ENCODE results near the gene LCK.

DNA sequence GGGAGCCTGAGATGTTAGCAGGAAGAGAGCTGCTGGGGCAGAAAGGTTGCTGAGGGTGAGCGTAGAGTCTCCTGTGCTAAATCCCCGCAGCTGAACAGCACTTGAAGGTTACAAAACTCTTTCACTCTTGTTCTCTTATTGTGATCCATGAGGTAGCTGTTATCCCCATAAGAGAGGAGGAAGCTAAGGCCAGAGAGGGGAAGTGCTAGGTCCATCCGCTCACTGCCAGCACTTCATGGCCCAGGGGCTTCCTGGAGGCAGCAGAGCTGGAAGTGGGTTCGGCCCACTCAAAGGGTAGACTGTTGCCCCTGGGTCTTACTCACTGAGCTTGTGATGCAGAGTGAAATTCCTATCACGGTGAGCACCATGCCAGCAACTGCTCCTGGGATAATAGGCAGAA is 34.5 kb upstream of the LCK start:
- TF ChIP-seq, protein P1, sequence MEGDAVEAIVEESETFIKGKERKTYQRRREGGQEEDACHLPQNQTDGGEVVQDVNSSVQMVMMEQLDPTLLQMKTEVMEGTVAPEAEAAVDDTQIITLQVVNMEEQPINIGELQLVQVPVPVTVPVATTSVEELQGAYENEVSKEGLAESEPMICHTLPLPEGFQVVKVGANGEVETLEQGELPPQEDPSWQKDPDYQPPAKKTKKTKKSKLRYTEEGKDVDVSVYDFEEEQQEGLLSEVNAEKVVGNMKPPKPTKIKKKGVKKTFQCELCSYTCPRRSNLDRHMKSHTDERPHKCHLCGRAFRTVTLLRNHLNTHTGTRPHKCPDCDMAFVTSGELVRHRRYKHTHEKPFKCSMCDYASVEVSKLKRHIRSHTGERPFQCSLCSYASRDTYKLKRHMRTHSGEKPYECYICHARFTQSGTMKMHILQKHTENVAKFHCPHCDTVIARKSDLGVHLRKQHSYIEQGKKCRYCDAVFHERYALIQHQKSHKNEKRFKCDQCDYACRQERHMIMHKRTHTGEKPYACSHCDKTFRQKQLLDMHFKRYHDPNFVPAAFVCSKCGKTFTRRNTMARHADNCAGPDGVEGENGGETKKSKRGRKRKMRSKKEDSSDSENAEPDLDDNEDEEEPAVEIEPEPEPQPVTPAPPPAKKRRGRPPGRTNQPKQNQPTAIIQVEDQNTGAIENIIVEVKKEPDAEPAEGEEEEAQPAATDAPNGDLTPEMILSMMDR (IDR thresholded peaks at IDR 0.05; ENCODE audit: poor library complexity, severe bottlenecking): no peak
- TF ChIP-seq POLR2AphosphoS5 (IDR thresholded peaks at IDR 0.05): no peak
- no peak for TF ChIP-seq EP300 (conservative IDR thresholded peaks at IDR 0.05; ENCODE audit: poor library complexity, severe bottlenecking)
